Neural progenitor cell (in vitro differentiated cells): ENCODE results near the gene ELOVL3.

Experiments
- CTCF ChIP-seq: fragments of 200-600 bp; sonication (generic); IDR thresholded peaks from 2 replicates; pipeline ENCODE4 v1.5.1; 2017; ENCODE audit warnings: antibody characterized with exemption, mild to moderate bottlenecking
- EZH2 ChIP-seq: fragments of 200-600 bp; sonication (generic); IDR thresholded peaks from 2 replicates; pipeline ENCODE4 v1.6.1; 2017; ENCODE audit warnings: antibody characterized with exemption, mild to moderate bottlenecking, moderate library complexity
- EZH2phosphoT487 ChIP-seq: fragments of 200-600 bp; sonication (generic); IDR thresholded peaks from 2 replicates; pipeline ENCODE4 v1.6.1; 2017; ENCODE audit warnings: antibody characterized with exemption

GRCh38 chr10:102202386-102202785 lies 23.7 kb upstream of the ELOVL3 start:
- no peak for TF ChIP-seq CTCF
- no peak for TF ChIP-seq EZH2
- no peak for TF ChIP-seq EZH2phosphoT487
